Measurements from ENCODE around the gene DNMT3A.

DNMT3A gene

GRCh38 chr2:25375371-25375988 lies 33.8 kb upstream of the DNMT3A start:
- H3K27ac ChIP-seq: no peak overlapping the region
- H3K4me3 ChIP-seq: no peak overlapping the region
- H3K9me3 ChIP-seq (ENCODE audit: low read depth, low read length): no peaks in the 10 kb centered on the region
- H3K9ac ChIP-seq (ENCODE audit: insufficient read length): no peak overlapping the region
- no peaks in the 10 kb centered on the region for H3K36me3 ChIP-seq (ENCODE audit: insufficient read depth, low read length)
- TF ChIP-seq FOXP2 (optimal IDR thresholded peaks at IDR 0.05; ENCODE audit: control extremely low read depth, extremely low read length, insufficient read depth) (no peak), EZH2 (IDR thresholded peaks at IDR 0.05) (no peak), POLR2AphosphoS5 (IDR thresholded peaks at IDR 0.05; ENCODE audit: borderline replicate concordance, low read depth, low read length) (no peak)
- DNase-seq (ENCODE audit: low read depth, low spot score): no peak

GRCh38 chr2:25374827-25375226 lies 33.1 kb upstream of the DNMT3A start:
- TF ChIP-seq FOXP2 (optimal IDR thresholded peaks at IDR 0.05; ENCODE audit: control extremely low read depth, extremely low read length, insufficient read depth) (no peak), POLR2AphosphoS5 (IDR thresholded peaks at IDR 0.05; ENCODE audit: borderline replicate concordance, low read depth, low read length) (no peak), EZH2 (IDR thresholded peaks at IDR 0.05) (no peak)
- Histone ChIP-seq H3K27ac (no peak overlapping the region), H3K9me3 (ENCODE audit: low read depth, low read length) (no peaks in the 10 kb centered on the region), H3K36me3 (ENCODE audit: insufficient read depth, low read length) (no peaks in the 10 kb centered on the region), H3K4me3 (no peak overlapping the region), H3K9ac (ENCODE audit: insufficient read length) (no peak overlapping the region)
- no peak for DNase-seq (ENCODE audit: low read depth, low spot score)

GRCh38 chr2:25374411-25374810 lies 32.7 kb upstream of the DNMT3A start:
- no peak for DNase-seq (ENCODE audit: low read depth, low spot score)
- TF ChIP-seq FOXP2 (optimal IDR thresholded peaks at IDR 0.05; ENCODE audit: control extremely low read depth, extremely low read length, insufficient read depth) (no peak), POLR2AphosphoS5 (IDR thresholded peaks at IDR 0.05; ENCODE audit: borderline replicate concordance, low read depth, low read length) (no peak), EZH2 (IDR thresholded peaks at IDR 0.05) (no peak)
- H3K27ac ChIP-seq: no peak overlapping the region
- H3K9ac ChIP-seq (ENCODE audit: insufficient read length): no peak overlapping the region
- H3K4me3 ChIP-seq: no peak overlapping the region
- H3K36me3 ChIP-seq (ENCODE audit: insufficient read depth, low read length): no peaks in the 10 kb centered on the region
- no peaks in the 10 kb centered on the region for H3K9me3 ChIP-seq (ENCODE audit: low read depth, low read length)

DNA sequence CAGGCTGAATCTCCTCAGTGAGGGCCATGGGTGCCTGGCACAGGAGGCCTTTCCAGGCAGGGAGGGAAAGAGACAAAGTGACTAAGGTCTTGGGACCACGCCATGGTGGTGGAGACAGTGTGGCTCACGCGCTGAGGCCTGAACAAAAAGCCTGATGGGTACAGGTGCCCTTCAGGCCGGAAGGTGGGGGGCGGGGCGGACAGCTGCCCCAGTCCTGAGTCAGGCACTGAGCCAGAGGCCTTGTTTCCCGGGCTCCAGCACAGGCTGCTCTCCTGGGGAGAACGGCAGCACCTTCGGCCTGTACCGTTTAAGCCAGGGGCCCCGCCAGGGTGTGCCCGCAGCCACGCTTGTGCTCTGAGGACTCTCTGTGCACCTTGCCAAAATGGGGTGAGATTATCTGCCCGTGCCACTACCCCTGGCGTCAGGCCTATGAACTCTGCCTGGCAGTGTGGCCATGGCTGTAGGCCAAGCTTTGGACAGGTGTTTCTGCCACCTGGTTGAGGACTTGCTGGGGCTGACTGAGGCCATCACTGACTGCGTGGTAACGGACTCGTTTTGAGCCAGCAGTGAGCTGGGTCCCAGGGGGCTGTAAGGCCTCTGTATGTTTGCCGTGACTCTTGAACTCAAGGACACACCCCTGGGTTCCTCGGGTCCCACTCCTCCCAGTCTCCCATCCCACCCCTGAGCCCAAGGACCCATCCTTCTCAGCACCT lies 31.7 kb upstream of the DNMT3A start:
- H3K9me3 ChIP-seq (ENCODE audit: low read depth, low read length): no peaks in the 10 kb centered on the region
- H3K4me3 ChIP-seq: no peak overlapping the region
- DNase-seq (ENCODE audit: low read depth, low spot score): no peak
- H3K27ac ChIP-seq: no peak overlapping the region
- TF ChIP-seq EZH2 (IDR thresholded peaks at IDR 0.05) (no peak), FOXP2 (optimal IDR thresholded peaks at IDR 0.05; ENCODE audit: control extremely low read depth, extremely low read length, insufficient read depth) (no peak), POLR2AphosphoS5 (IDR thresholded peaks at IDR 0.05; ENCODE audit: borderline replicate concordance, low read depth, low read length) (no peak)
- H3K36me3 ChIP-seq (ENCODE audit: insufficient read depth, low read length): no peaks in the 10 kb centered on the region
- no peak overlapping the region for H3K9ac ChIP-seq (ENCODE audit: insufficient read length)

DNA sequence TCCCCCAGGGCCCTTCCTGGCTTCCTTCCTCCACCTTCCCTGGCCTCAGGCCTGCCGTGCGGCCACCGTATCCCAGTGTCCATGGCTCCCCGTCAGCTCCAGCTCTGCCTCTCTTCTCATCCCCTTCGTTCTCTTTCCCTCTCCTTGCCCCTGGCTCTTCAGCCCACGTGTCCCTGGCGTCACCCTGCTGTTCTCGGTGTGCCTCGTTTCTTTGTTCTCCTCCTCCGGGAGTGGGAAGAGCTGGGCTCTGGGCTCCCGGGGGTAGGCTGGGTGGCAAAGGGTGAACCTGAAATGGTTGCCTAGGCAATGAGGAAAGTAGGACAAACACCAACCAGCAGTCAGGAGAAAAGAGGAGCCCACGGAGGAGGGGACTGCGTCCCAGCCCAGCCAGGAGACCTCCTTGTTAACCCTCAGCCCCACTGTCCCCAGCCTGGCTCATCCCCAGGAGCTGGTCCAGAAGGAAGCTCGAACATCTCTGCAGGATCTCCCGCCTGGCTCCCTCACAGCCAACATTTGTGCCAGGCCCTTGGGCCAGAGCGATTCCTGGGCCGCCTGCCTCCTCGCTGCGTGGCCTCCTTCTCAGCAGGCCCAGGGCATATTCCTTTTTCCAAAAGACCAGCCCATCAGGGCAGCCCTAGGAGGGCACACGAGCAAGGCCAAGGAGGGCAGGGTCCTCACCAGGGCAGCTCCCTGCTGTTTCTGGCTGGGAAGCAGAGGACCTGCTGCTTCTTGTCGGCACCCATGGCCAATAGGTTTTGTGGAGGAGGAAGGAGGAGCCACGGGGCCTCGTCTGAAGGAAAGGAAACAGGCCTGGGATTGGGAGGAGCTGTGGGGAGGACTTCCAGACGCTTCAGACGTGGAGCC lies 30.9 kb upstream of the DNMT3A start:
- TF ChIP-seq POLR2AphosphoS5 (IDR thresholded peaks at IDR 0.05; ENCODE audit: borderline replicate concordance, low read depth, low read length): no peak
- TF ChIP-seq EZH2 (IDR thresholded peaks at IDR 0.05): no peak
- TF ChIP-seq FOXP2 (optimal IDR thresholded peaks at IDR 0.05; ENCODE audit: control extremely low read depth, extremely low read length, insufficient read depth): no peak

GRCh38 chr2:25371253-25372241 lies 29.8 kb upstream of the DNMT3A start:
- no peak for DNase-seq (ENCODE audit: low read depth, low spot score)
- Histone ChIP-seq H3K36me3 (ENCODE audit: insufficient read depth, low read length) (no peaks in the 10 kb centered on the region), H3K27ac (no peak overlapping the region), H3K4me3 (no peak overlapping the region), H3K9me3 (ENCODE audit: low read depth, low read length) (no peaks in the 10 kb centered on the region), H3K9ac (ENCODE audit: insufficient read length) (no peak overlapping the region)
- TF ChIP-seq EZH2 (IDR thresholded peaks at IDR 0.05): no peak

More for the DNA sequence above, 30.9 kb upstream of the DNMT3A start:
- Histone ChIP-seq H3K9ac (ENCODE audit: insufficient read length) (no peak overlapping the region), H3K9me3 (ENCODE audit: low read depth, low read length) (no peaks in the 10 kb centered on the region), H3K27ac (no peak overlapping the region), H3K36me3 (ENCODE audit: insufficient read depth, low read length) (no peaks in the 10 kb centered on the region), H3K4me3 (no peak overlapping the region)
- no peak for DNase-seq (ENCODE audit: low read depth, low spot score)

DNA sequence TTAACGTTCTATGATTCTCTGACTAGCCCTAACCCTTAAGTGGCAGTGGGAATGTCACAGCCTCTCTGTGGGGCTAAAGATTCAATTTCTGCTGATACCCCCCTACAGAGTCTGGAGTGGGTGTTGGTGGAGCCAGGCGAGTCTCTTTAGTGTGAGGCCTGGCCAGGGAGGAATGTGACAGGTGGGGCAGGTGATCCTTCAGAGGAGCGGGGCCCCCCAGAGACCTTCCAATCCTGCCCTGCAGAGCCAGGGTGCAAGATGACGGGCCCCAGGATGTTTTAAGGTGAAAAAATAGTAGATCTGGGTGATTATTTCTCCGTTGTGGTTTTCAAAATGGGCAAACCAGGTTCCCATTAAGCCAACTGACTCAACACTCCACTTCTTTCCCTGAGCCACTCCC lies 28.2 kb upstream of the DNMT3A start:
- no peaks in the 10 kb centered on the region for H3K36me3 ChIP-seq (ENCODE audit: insufficient read depth, low read length)
- no peak for DNase-seq (ENCODE audit: low read depth, low spot score)
- no peaks in the 10 kb centered on the region for H3K9me3 ChIP-seq (ENCODE audit: low read depth, low read length)
- no peak overlapping the region for H3K9ac ChIP-seq (ENCODE audit: insufficient read length)
- H3K4me3 ChIP-seq: no peak overlapping the region
- 0 out of 2 replicates have a peak overlapping the region, but pooled peaks have one; percentile 75 for H3K27ac ChIP-seq
- TF ChIP-seq FOXP2 (optimal IDR thresholded peaks at IDR 0.05; ENCODE audit: control extremely low read depth, extremely low read length, insufficient read depth) (no peak), EZH2 (IDR thresholded peaks at IDR 0.05) (no peak), POLR2AphosphoS5 (IDR thresholded peaks at IDR 0.05; ENCODE audit: borderline replicate concordance, low read depth, low read length) (no peak)
